KOPT-K1 (cell line): ENCODE data around the gene ADCY2.

Experiments
- H3K27ac ChIP-seq: fragments of 200-600 bp; sonication (generic); 2 replicates; pipeline ENCODE4 v1.5.1; 2016; ENCODE audit warnings: antibody characterized with exemption, mild to moderate bottlenecking, low read depth, low read length; ENCODE audit not compliant: poor library complexity, severe bottlenecking
- H3K36me3 ChIP-seq: fragments of 200-600 bp; sonication (generic); 2 replicates; pipeline ENCODE4 v1.5.1; 2017; ENCODE audit warnings: antibody characterized with exemption, mild to moderate bottlenecking, low read length, moderate library complexity; ENCODE audit not compliant: insufficient read depth
- H3K9me3 ChIP-seq: fragments of 200-600 bp; sonication (generic); 2 replicates; pipeline ENCODE4 v1.5.1; 2017; ENCODE audit warnings: antibody characterized with exemption, low read length, mild to moderate bottlenecking; ENCODE audit not compliant: insufficient read depth, poor library complexity, severe bottlenecking

The ADCY2 gene

GRCh38 chr5:7391215-7391614, 4.7 kb upstream of the ADCY2 start:
- Histone ChIP-seq H3K36me3 (no peaks in the 10 kb centered on the region), H3K27ac (no peak overlapping the region), H3K9me3 (no peaks in the 10 kb centered on the region)

- Histone ChIP-seq H3K27ac (no peak overlapping the region), H3K9me3 (no peaks in the 10 kb centered on the region), H3K36me3 (no peaks in the 10 kb centered on the region)
Observed at GRCh38 chr5:7391814-7392692, 3.9 kb upstream of the ADCY2 start.

GRCh38 chr5:7392693-7393024, 3.3 kb upstream of the ADCY2 start:
- no peaks in the 10 kb centered on the region for H3K9me3 ChIP-seq
- no peak overlapping the region for H3K27ac ChIP-seq
- H3K36me3 ChIP-seq, result no peaks in the 10 kb centered on the region

GRCh38 chr5:7393921-7394799, 1.8 kb upstream of the ADCY2 start:
- Histone ChIP-seq H3K27ac (no peak overlapping the region), H3K9me3 (no peaks in the 10 kb centered on the region), H3K36me3 (no peaks in the 10 kb centered on the region)

GRCh38 chr5:7394889-7395431, 978 bp upstream of the ADCY2 start:
- H3K27ac ChIP-seq, result no peak overlapping the region
- H3K9me3 ChIP-seq, result no peaks in the 10 kb centered on the region
- no peaks in the 10 kb centered on the region for H3K36me3 ChIP-seq

- H3K36me3 ChIP-seq, result no peaks in the 10 kb centered on the region
- H3K9me3 ChIP-seq, result no peaks in the 10 kb centered on the region
- no peak overlapping the region for H3K27ac ChIP-seq
Observed at GRCh38 chr5:7395432-7395946, 449 bp upstream of the ADCY2 start.

- Histone ChIP-seq H3K27ac (no peak overlapping the region), H3K36me3 (no peaks in the 10 kb centered on the region), H3K9me3 (no peaks in the 10 kb centered on the region)
Observed at GRCh38 chr5:7396713-7397454, 946 bp downstream of the ADCY2 start.

GRCh38 chr5:7397937-7398336, 2.0 kb downstream of the ADCY2 start:
- H3K36me3 ChIP-seq, result no peaks in the 10 kb centered on the region
- no peak overlapping the region for H3K27ac ChIP-seq
- H3K9me3 ChIP-seq, result no peaks in the 10 kb centered on the region

GRCh38 chr5:7398596-7399280, 2.8 kb downstream of the ADCY2 start:
- Histone ChIP-seq H3K9me3 (no peaks in the 10 kb centered on the region), H3K36me3 (no peaks in the 10 kb centered on the region), H3K27ac (no peak overlapping the region)

GRCh38 chr5:7405277-7405676, 9.3 kb downstream of the ADCY2 start:
- Histone ChIP-seq H3K9me3 (no peaks in the 10 kb centered on the region), H3K36me3 (no peaks in the 10 kb centered on the region), H3K27ac (no peak overlapping the region)

- H3K9me3 ChIP-seq, result no peaks in the 10 kb centered on the region
- H3K36me3 ChIP-seq, result no peaks in the 10 kb centered on the region
- no peak overlapping the region for H3K27ac ChIP-seq
Observed at GRCh38 chr5:7410936-7411511, 15.1 kb downstream of the ADCY2 start.

- Histone ChIP-seq H3K27ac (no peak overlapping the region), H3K9me3 (no peaks in the 10 kb centered on the region), H3K36me3 (no peaks in the 10 kb centered on the region)
Observed at GRCh38 chr5:7412409-7412808, 16.5 kb downstream of the ADCY2 start.

GRCh38 chr5:7415123-7415522, 19.2 kb downstream of the ADCY2 start:
- Histone ChIP-seq H3K27ac (no peak overlapping the region), H3K36me3 (no peaks in the 10 kb centered on the region), H3K9me3 (no peaks in the 10 kb centered on the region)
